Measurements from ENCODE around the gene CRTAC1.

Gene CRTAC1

DNA sequence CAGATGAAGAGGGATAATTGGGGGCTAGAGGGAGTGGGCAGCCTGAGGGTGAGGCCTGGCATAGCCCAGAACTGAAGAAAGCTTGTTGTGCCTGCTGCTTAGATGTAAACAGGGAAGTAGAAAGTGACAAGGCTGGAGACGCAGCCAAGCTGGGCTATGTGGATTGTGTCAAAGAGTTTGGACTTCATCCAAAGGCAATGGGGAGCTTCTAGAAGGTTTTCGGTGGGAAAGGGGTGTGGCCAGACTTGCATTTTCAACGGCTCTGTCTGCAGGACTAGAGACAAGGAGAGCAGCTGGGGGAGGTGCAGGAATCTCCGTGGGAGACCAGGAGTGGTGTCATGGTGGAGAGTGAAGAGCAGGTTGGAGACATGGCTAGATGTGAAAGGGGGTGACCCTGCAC lies 132.0 kb downstream of the CRTAC1 start:
- H3K27ac ChIP-seq = no peak overlapping the region
- TF ChIP-seq, protein P1, sequence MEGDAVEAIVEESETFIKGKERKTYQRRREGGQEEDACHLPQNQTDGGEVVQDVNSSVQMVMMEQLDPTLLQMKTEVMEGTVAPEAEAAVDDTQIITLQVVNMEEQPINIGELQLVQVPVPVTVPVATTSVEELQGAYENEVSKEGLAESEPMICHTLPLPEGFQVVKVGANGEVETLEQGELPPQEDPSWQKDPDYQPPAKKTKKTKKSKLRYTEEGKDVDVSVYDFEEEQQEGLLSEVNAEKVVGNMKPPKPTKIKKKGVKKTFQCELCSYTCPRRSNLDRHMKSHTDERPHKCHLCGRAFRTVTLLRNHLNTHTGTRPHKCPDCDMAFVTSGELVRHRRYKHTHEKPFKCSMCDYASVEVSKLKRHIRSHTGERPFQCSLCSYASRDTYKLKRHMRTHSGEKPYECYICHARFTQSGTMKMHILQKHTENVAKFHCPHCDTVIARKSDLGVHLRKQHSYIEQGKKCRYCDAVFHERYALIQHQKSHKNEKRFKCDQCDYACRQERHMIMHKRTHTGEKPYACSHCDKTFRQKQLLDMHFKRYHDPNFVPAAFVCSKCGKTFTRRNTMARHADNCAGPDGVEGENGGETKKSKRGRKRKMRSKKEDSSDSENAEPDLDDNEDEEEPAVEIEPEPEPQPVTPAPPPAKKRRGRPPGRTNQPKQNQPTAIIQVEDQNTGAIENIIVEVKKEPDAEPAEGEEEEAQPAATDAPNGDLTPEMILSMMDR (IDR thresholded peaks at IDR 0.05) = no peak
- TF ChIP-seq ZFX (IDR thresholded peaks at IDR 0.05; ENCODE audit: borderline replicate concordance) = no peak

DNA sequence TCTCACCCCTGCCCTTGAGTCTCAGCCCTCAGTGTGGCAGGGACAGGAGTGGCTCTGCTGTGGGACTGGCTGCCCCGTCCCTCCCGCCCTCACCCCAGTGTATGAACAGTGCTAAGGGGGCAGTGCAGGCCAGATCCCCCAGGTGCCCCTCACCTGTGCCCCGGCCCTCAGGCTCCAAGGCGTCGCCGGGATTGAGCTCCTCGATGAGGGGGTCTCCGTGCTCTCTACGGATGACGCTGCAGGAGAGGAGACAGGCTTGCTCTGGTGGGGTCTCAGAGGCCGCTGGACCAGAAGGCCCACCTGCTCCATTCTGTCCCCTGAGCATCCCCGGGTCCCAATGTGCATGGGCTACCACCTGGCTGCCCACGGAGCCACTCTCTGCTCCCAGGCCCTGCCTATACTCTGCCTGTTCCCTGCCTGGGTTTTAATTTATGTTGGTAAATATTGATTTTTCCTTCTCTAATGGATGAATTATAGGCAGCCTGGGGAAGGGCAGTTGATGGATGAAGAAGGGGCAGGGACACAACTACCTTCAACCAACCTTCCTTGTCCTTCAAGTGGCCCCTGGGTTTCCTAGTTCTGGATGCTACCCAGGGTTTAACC lies 133.6 kb downstream of the CRTAC1 start:
- no peak for TF ChIP-seq ZFX (IDR thresholded peaks at IDR 0.05; ENCODE audit: borderline replicate concordance)
- TF ChIP-seq, protein P1 (IDR thresholded peaks at IDR 0.05) = no peak
- H3K27ac ChIP-seq = no peak overlapping the region

DNA sequence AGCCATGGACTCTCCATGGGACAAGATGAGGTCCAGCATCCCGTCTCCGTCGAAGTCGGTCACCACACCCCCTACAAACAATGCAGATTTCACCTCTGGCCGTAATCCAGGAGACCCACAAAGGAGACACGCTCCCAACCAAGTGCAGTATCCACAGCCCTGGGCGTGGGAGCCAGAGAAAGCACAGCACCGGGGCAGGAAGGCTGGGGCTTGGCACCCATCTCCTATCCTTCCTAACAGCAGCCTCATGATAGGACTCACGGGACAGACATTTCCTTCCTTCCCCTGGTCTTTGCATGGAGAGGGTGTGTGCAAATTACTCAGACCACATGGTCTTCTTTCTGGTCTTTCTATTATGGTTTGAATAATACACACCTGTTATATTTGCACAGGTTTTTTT lies 134.5 kb downstream of the CRTAC1 start:
- no peak for TF ChIP-seq ZFX (IDR thresholded peaks at IDR 0.05; ENCODE audit: borderline replicate concordance)
- TF ChIP-seq, protein P1 (IDR thresholded peaks at IDR 0.05) = no peak
- no peak overlapping the region for H3K27ac ChIP-seq

DNA sequence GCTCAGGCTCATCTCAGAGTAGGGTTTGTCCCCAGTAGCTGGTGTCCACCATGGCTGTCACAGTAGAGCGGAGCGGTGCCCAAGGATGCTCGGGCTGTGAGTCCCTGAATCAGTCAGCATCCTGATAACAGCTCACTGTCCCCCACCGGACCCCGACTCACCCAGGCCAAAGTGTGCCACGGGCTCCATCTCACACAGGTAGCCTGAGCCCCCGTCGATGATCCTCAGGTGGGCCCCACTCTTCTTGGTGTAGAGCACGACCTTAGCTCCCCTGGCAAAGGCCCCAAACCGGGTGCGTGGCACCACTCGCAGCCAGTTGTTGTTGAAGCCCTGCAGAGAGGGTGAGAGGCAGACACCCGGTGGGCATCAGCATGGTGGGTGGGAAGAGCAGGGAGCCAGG lies 135.3 kb downstream of the CRTAC1 start:
- no peak overlapping the region for H3K27ac ChIP-seq
- TF ChIP-seq, protein P1 (IDR thresholded peaks at IDR 0.05) = no peak
- no peak for TF ChIP-seq ZFX (IDR thresholded peaks at IDR 0.05; ENCODE audit: borderline replicate concordance)

DNA sequence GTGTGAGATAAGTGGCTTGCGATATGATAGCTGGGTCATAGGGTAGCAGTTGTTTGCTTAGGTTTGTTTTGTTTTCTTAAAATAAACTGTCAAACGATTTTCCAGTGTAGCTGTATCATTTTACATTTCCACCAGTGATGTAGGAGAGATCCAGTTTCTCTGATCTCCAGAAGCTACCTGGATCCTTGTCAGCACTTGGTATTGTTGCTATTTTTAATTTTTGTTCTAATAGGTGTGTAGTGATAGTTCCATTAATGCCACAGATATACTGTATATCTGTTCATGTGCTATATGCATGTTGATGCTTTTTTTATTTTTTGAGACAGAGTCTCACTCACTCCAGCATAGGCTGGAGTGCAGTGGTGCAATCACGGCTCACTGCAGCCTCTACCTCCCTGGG lies 136.3 kb downstream of the CRTAC1 start:
- no peak for TF ChIP-seq ZFX (IDR thresholded peaks at IDR 0.05; ENCODE audit: borderline replicate concordance)
- TF ChIP-seq, protein P1 (IDR thresholded peaks at IDR 0.05) = no peak
- H3K27ac ChIP-seq = no peak overlapping the region

DNA sequence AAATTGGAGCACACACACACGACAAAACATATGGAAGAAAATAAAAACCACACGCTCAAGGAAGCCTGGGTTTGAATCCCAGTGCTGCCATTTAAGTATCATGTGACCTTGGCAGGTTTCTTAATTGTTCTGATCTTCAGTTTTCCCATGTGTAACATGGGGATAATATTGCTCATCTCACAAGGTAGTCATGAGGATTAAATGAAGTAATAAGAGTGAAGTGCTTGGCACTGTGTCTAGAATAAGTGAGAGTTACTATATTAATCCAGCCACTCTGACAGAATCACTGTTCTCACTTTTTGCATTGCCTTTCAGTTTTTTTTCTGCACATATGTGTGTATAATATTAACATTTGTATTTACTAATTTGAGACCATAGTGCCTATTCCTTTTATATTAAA lies 137.5 kb downstream of the CRTAC1 start:
- no peak for TF ChIP-seq ZFX (IDR thresholded peaks at IDR 0.05; ENCODE audit: borderline replicate concordance)
- TF ChIP-seq, protein P1 (IDR thresholded peaks at IDR 0.05) = no peak

DNA sequence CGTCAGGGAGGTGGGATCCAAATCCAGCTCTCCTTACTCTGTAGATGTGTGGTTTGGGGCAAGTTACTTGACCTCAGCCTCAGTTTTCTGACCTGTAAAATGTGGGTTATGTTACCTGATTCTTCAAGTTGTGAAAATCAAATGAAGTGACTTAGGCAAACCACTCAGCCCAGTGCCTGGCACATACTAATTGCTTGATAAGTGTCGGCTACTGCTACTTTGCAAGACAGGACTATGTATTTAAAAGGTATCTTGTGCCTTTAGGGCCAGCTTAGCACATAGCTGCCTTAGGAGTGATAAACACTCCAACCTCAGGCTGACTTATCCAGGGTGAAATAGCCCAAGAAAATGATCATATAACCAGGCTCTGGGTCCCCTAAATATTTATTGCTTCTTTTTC lies 137.9 kb downstream of the CRTAC1 start:
- no peak for TF ChIP-seq ZFX (IDR thresholded peaks at IDR 0.05; ENCODE audit: borderline replicate concordance)
- TF ChIP-seq, protein P1 (IDR thresholded peaks at IDR 0.05) = no peak
- H3K27ac ChIP-seq = no peak overlapping the region

More for the DNA sequence above, 137.5 kb downstream of the CRTAC1 start:
- H3K27ac ChIP-seq = no peak overlapping the region

Measured in 22Rv1 (cell line).